ENCODE measurements around the gene UBR4. TPM values are rescaled to one million over a fixed set of nuclear protein-coding genes. Genes with fewer than 3 reads are reported as not detected.
"Not testable (repeated sequence)": the region's sequence is repeated elsewhere in the genome, so short reads cannot be mapped to it uniquely, and the experiment has no call there.

Gene UBR4
- polyA plus RNA-seq, 4 donors: 111 to 132 (median 118) TPM

DNA sequence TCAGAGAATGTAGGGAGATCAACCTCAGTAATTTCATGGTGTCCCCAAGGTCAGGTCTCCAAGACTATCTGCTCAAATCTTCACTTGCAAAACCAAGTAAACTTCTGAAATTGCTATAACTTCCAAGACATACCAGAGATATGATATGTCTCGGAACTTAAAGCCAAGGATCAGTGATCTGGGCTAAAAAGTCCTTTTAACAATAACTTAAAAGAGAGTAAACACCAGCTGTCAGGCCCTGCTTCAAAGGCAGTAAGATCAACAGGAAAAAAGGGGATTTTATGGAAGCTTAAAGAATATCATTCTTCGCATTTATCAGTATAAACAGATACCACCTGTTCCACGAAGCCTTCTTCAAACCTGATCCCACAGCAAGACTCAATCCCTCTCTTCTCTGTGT lies 13.7 kb downstream of the UBR4 start:
- no peak for DNase-seq (ENCODE audit: low read depth in 4 of 4, low spot score in 3 of 4)

- DNase-seq (ENCODE audit: low read depth in 4 of 4, low spot score in 3 of 4): no peak
Observed at GRCh38 chr1:19193004-19193403, 17.1 kb downstream of the UBR4 start.

GRCh38 chr1:19191811-19192210 lies 18.3 kb downstream of the UBR4 start:
- no peak for DNase-seq (ENCODE audit: low read depth in 4 of 4, low spot score in 3 of 4)

DNA sequence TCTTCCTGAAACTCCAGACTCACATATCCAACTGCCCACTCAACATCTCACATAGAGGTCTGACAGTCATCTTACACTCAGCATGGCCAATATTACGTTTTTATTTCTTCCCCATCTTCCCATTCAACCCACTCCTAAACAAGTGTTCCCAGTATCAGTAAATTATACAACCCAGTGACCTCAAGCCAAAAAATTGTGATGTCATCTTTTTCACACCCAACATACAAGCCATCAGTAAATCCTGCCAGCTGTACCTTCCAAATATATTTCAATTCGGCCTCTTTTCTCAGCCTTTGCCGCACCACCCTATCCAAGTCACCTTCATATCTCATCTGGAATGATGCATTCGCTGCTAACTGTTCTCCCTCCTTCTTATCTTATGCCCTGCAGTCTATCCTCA lies 19.6 kb downstream of the UBR4 start:
- no peak for DNase-seq (ENCODE audit: low read depth in 4 of 4, low spot score in 3 of 4)

DNA sequence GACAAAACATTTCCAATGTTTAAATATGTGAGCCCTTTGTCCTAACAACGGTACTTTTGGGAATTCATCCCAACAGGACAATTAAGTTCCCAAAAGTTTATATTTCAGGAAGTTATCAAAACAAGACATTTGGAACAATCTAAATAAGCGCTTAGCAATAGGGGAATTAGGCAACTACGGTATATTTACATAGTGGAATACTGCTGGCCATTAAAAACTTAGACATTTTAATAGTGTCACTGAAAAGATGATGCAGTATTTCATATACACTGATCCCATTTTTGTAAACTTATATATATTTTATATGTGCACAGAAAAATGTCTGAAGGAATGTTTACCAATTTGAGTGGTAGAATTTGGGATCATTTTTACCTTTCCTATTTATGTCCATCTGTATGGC lies 20.8 kb downstream of the UBR4 start:
- DNase-seq (ENCODE audit: low read depth in 4 of 4, low spot score in 3 of 4): no peak

- DNase-seq (ENCODE audit: low read depth in 4 of 4, low spot score in 3 of 4): no peak
Observed at GRCh38 chr1:19187852-19188251, 22.2 kb downstream of the UBR4 start.

- DNase-seq (ENCODE audit: low read depth in 4 of 4, low spot score in 3 of 4): no peak
Observed at GRCh38 chr1:19186001-19186400, 24.1 kb downstream of the UBR4 start.

DNA sequence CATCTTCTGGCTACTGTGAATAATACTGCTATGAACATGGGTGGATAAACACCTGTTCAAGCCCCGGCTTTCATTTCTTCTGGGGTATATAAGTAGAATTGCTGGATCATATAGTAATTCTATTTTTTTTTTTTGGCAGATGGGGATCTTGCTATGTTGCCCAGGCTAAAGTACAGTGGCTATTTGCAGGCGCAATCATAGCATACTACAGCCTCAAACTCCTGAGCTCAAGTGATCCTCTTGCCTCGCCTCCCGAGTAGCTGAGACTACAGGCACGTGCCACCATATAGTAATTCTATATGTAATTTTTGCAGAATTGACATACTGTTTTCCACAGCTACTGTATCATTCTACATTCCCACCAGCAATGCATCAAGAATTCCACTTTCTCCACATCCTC lies 27.8 kb downstream of the UBR4 start:
- DNase-seq (ENCODE audit: low read depth in 4 of 4, low spot score in 3 of 4): no peak

- not testable (repeated sequence) for DNase-seq (ENCODE audit: low read depth in 4 of 4, low spot score in 3 of 4)
Observed at GRCh38 chr1:19180265-19180657, 29.8 kb downstream of the UBR4 start.

- DNase-seq (ENCODE audit: low read depth in 4 of 4, low spot score in 3 of 4): no peak
Observed at GRCh38 chr1:19179597-19180264, 30.3 kb downstream of the UBR4 start.

GRCh38 chr1:19178734-19179398 lies 31.2 kb downstream of the UBR4 start:
- no peak for DNase-seq (ENCODE audit: low read depth in 4 of 4, low spot score in 3 of 4)

- no peak for DNase-seq (ENCODE audit: low read depth in 4 of 4, low spot score in 3 of 4)
Observed at GRCh38 chr1:19177811-19178210, 32.3 kb downstream of the UBR4 start.

GRCh38 chr1:19169642-19170041 lies 40.4 kb downstream of the UBR4 start:
- DNase-seq (ENCODE audit: low read depth in 4 of 4, low spot score in 3 of 4): no peak

- DNase-seq (ENCODE audit: low read depth in 4 of 4, low spot score in 3 of 4): no peak
Observed at GRCh38 chr1:19167140-19167539, 42.9 kb downstream of the UBR4 start.

GRCh38 chr1:19166066-19166465 lies 44.0 kb downstream of the UBR4 start:
- no peak for DNase-seq (ENCODE audit: low read depth in 4 of 4, low spot score in 3 of 4)

DNA sequence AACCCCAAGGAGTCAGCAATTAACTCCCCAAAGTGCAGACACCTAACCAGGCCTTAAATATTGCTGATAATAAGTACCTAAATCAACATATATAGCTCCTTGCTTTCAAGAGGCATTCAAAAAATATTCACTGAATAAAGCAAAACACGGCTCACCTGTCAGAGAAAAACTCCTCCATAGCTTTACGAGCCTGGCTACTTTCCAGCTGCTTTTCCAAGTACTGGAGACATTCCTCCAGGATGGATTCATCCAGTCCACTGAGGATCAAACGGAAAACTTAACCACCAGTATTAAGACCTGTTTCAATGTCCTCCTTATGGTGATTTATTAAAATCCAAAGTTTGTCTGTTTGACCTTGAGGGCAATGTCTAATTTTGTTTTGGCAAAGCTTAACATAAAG lies 44.6 kb downstream of the UBR4 start:
- DNase-seq (ENCODE audit: low read depth in 4 of 4, low spot score in 3 of 4): no peak

- DNase-seq (ENCODE audit: low read depth in 4 of 4, low spot score in 3 of 4): no peak
Observed at GRCh38 chr1:19164274-19165015, 45.6 kb downstream of the UBR4 start.

DNA sequence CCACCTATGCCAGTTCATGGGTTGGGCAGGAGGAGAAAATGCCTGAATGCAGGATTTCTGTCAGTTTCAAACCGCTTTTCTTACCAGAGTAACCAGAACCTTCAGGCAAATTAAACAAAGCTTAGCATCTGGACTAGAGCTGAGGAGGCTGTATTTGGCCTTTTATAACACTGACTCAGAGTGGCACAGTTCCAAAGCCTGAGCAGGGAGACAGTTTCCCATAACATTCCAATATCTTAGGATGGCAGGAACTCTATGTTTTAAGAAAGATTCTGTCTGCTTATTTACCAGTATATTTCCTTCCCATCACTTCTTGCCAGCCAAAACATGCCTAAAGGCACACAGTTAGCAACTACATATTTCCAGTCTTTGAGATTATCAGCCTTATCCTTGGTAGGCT lies 46.8 kb downstream of the UBR4 start:
- no peak for DNase-seq (ENCODE audit: low read depth in 4 of 4, low spot score in 3 of 4)

GRCh38 chr1:19160831-19161230 lies 49.2 kb downstream of the UBR4 start:
- DNase-seq (ENCODE audit: low read depth in 4 of 4, low spot score in 3 of 4): no peak

DNA sequence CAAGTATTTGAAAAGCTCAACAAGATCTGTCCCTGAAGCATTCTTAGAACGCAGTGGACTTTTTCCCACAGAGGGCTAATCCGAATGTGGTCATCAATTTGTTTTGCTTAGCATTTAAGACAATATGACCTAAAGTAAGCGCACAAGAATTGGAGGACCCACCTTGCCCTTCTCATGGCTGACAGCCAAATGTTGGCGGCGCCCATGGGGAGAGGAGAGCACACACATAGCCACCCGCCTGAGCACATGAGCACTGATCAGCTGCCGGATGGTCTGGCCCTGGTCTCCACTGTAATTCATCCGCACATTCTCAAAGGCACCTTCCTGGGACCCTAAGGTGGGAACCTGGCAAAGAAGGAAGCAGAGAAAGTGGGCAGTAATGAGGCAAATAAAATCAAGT lies 52.4 kb downstream of the UBR4 start:
- no peak for DNase-seq (ENCODE audit: low read depth in 4 of 4, low spot score in 3 of 4)

GRCh38 chr1:19156676-19157075 lies 53.4 kb downstream of the UBR4 start:
- no peak for DNase-seq (ENCODE audit: low read depth in 4 of 4, low spot score in 3 of 4)

- DNase-seq (ENCODE audit: low read depth in 4 of 4, low spot score in 3 of 4): no peak
Observed at GRCh38 chr1:19154876-19155275, 55.2 kb downstream of the UBR4 start.
